Neural progenitor cell (in vitro differentiated cells): Measurements from ENCODE around the gene VAT1. TPM values are rescaled to one million over a fixed set of nuclear protein-coding genes. Genes with fewer than 3 reads are reported as not detected.
"Not testable (repeated sequence)": the region's sequence is repeated elsewhere in the genome, so short reads cannot be mapped to it uniquely, and the experiment has no call there.

Experiments used
- DNase-seq: peaks from one replicate; pipeline ENCODE4 v3.0.0-alpha.2; 2016; ENCODE audit warnings: low spot score
- H2AFZ ChIP-seq: fragments of 200-600 bp; sonication (generic); replicated peaks from 2 replicates; pipeline ENCODE4 v1.6.1; 2016; ENCODE audit warnings: antibody characterized with exemption
- H3F3A ChIP-seq: fragments of 200-600 bp; sonication (generic); 2 replicates; pipeline ENCODE4 v1.6.1; 2016; ENCODE audit warnings: antibody characterized with exemption, low read depth
- H3K27ac ChIP-seq: fragments of 200-600 bp; sonication (generic); 2 replicates; pipeline ENCODE4 v1.5.1; 2016; ENCODE audit warnings: mild to moderate bottlenecking
- H3K27me3 ChIP-seq: fragments of 200-600 bp; sonication (generic); 2 replicates; pipeline ENCODE4 v1.6.1; 2016; ENCODE audit warnings: mild to moderate bottlenecking, moderate library complexity
- H3K36me3 ChIP-seq: fragments of 200-600 bp; sonication (generic); 2 replicates; pipeline ENCODE4 v1.5.1; 2016
- H3K4me1 ChIP-seq: fragments of 200-600 bp; sonication (generic); 2 replicates; pipeline ENCODE4 v1.6.1; 2016; ENCODE audit warnings: mixed run types
- H3K4me2 ChIP-seq: fragments of 200-600 bp; sonication (generic); 2 replicates; pipeline ENCODE4 v1.6.1; 2016
- H3K4me3 ChIP-seq: fragments of 200-600 bp; sonication (generic); 2 replicates; pipeline ENCODE4 v1.5.1; 2016
- H3K79me2 ChIP-seq: fragments of 200-600 bp; sonication (generic); 2 replicates; pipeline ENCODE4 v1.6.1; 2016; ENCODE audit warnings: low read depth
- H3K9ac ChIP-seq: fragments of 200-600 bp; sonication (generic); 2 replicates; pipeline ENCODE4 v1.6.1; 2016
- H3K9me3 ChIP-seq: fragments of 200-600 bp; sonication (generic); 2 replicates; pipeline ENCODE4 v1.5.1; 2016; ENCODE audit warnings: low read depth
- H4K20me1 ChIP-seq: fragments of 200-600 bp; sonication (generic); 2 replicates; pipeline ENCODE4 v1.6.1; 2016; ENCODE audit warnings: low read depth
- H3K27ac Mint-ChIP-seq: 3 replicates; pipeline ENCODE4 v1.8.0; 2021; ENCODE audit warnings: mixed read lengths
- H3K27me3 Mint-ChIP-seq: 2 replicates; pipeline ENCODE4 v1.8.0; 2022; ENCODE audit warnings: low read depth, mild to moderate bottlenecking, inconsistent platforms, moderate library complexity, mixed read lengths; ENCODE audit not compliant: insufficient read depth
- H3K36me3 Mint-ChIP-seq: 3 replicates; pipeline ENCODE4 v1.8.0; 2021; ENCODE audit warnings: mixed read lengths
- H3K4me1 Mint-ChIP-seq: 3 replicates; pipeline ENCODE4 v1.8.0; 2021; ENCODE audit warnings: mixed read lengths
- H3K4me3 Mint-ChIP-seq: 3 replicates; pipeline ENCODE4 v1.8.0; 2021; ENCODE audit warnings: mild to moderate bottlenecking, moderate library complexity, mixed read lengths
- H3K9me3 Mint-ChIP-seq: 3 replicates; pipeline ENCODE4 v1.8.0; 2020; ENCODE audit warnings: mixed read lengths
- EZH2 ChIP-seq: fragments of 200-600 bp; sonication (generic); IDR thresholded peaks from 2 replicates; pipeline ENCODE4 v1.6.1; 2017; ENCODE audit warnings: antibody characterized with exemption, mild to moderate bottlenecking, moderate library complexity
- EZH2phosphoT487 ChIP-seq: fragments of 200-600 bp; sonication (generic); IDR thresholded peaks from 2 replicates; pipeline ENCODE4 v1.6.1; 2017; ENCODE audit warnings: antibody characterized with exemption
- total RNA-seq: library from RNA; depleted of rRNA; stranded (reverse); fragments of >200 nt; gene quantifications from 2 replicates; pipeline ENCODE4 v1.2.3, GENCODE V29; 2015; ENCODE audit warnings: low replicate concordance
- TF ChIP-seq, protein P1 (sequence below): fragments of 200-600 bp; sonication (generic); IDR thresholded peaks from 2 replicates; pipeline ENCODE4 v1.5.1; 2017; ENCODE audit warnings: antibody characterized with exemption, mild to moderate bottlenecking

Gene VAT1
- total RNA-seq, 1 donor from 2014 or later, result 94.7 TPM

DNA sequence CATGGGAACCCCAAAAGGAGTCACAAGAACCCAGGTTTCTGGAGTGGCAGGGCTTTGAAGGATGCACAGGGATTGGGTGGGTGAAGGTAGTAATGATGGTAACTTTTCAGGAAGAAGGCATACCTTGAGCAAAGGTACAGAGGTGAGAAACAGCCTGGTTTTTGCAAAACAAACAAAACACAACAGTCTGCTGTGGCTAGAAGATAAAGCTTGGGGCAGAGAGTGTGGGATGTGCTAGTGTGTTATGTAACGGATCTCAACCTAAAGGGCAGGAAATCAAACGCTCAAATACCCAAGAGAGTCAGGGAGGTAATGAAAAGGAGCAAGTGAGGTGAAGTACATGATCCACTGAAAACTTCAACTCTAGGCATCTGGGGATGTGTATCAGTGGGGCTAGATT, 46.9 kb downstream of the VAT1 start:
- Histone ChIP-seq H2AFZ (no peak overlapping the region), H3K27me3 (no peaks in the 10 kb centered on the region), H3K9me3 (no peaks in the 10 kb centered on the region), H3K4me1 (peaks cover 7% of the 10 kb centered on the region), H4K20me1 (no peaks in the 10 kb centered on the region), H3K36me3 (no peaks in the 10 kb centered on the region), H3K4me2 (no peak overlapping the region), H3K9ac (no peak overlapping the region), H3K4me3 (no peak overlapping the region), H3F3A (peaks cover 10% of the 10 kb centered on the region), H3K79me2 (no peaks in the 10 kb centered on the region), H3K27ac (no peak overlapping the region)
- Mint-ChIP-seq H3K36me3 (no peaks in the 10 kb centered on the region), H3K27ac (no peak overlapping the region), H3K4me3 (no peak overlapping the region), H3K27me3 (peaks cover 4% of the 10 kb centered on the region), H3K9me3 (no peaks in the 10 kb centered on the region), H3K4me1 (peaks cover 9% of the 10 kb centered on the region)
- no peak for DNase-seq
- TF ChIP-seq EZH2 (no peak), EZH2phosphoT487 (no peak)
- TF ChIP-seq, protein P1, sequence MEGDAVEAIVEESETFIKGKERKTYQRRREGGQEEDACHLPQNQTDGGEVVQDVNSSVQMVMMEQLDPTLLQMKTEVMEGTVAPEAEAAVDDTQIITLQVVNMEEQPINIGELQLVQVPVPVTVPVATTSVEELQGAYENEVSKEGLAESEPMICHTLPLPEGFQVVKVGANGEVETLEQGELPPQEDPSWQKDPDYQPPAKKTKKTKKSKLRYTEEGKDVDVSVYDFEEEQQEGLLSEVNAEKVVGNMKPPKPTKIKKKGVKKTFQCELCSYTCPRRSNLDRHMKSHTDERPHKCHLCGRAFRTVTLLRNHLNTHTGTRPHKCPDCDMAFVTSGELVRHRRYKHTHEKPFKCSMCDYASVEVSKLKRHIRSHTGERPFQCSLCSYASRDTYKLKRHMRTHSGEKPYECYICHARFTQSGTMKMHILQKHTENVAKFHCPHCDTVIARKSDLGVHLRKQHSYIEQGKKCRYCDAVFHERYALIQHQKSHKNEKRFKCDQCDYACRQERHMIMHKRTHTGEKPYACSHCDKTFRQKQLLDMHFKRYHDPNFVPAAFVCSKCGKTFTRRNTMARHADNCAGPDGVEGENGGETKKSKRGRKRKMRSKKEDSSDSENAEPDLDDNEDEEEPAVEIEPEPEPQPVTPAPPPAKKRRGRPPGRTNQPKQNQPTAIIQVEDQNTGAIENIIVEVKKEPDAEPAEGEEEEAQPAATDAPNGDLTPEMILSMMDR, result no peak

DNA sequence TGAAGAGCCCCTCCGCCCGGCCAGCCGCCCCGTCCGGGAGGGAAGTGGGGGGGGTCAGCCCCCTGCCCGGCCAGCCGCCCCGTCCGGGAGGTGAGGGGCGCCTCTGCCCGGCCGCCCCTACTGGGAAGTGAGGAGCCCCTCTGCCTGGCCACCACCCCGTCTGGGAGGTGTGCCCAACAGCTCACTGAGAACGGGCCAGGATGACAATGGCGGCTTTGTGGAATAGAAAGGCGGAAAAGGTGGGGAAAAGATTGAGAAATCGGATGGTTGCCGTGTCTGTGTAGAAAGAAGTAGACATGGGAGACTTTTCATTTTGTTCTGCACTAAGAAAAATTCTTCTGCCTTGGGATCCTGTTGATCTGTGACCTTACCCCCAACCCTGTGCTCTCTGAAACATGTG, 48.9 kb downstream of the VAT1 start:
- not testable (repeated sequence) for H3K79me2 ChIP-seq, H3K27ac ChIP-seq, H3K9ac ChIP-seq, DNase-seq, H3K4me3 ChIP-seq, H3K27ac Mint-ChIP-seq, H3K4me1 ChIP-seq, H3K36me3 ChIP-seq, H3K9me3 ChIP-seq, H3K36me3 Mint-ChIP-seq, H3K9me3 Mint-ChIP-seq, H3K4me2 ChIP-seq, H2AFZ ChIP-seq, H3F3A ChIP-seq, H3K27me3 Mint-ChIP-seq, H3K27me3 ChIP-seq, H3K4me3 Mint-ChIP-seq, H4K20me1 ChIP-seq, H3K4me1 Mint-ChIP-seq

DNA sequence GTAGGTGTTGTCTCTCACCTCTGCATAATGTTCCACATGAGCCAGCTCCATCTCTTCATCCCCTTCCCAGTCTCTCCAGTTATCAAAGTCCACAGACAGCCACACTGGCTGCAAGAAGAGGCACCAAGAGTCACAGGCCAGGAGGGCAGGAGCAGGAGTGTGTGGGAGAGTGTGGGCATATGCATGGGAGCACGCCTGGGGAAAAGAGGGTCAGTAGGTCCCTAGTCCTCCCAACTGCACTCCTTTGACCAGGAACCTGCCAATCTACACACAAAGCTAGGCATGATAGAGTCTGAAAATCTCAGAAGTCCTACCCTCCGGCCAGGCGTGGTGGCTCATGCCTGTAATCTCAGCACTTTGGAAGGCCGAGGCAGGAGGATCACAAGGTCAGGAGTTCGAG, 50.6 kb downstream of the VAT1 start:
- TF ChIP-seq, protein P1, result no peak
- no peak for TF ChIP-seq EZH2phosphoT487
- no peak for TF ChIP-seq EZH2
- DNase-seq, result no peak
- Mint-ChIP-seq H3K27ac (no peak overlapping the region), H3K9me3 (no peaks in the 10 kb centered on the region), H3K27me3 (no peaks in the 10 kb centered on the region), H3K36me3 (no peaks in the 10 kb centered on the region), H3K4me3 (no peak overlapping the region), H3K4me1 (no peaks in the 10 kb centered on the region)
- Histone ChIP-seq H3K27ac (no peak overlapping the region), H3F3A (peaks cover 15% of the 10 kb centered on the region), H3K4me1 (no peaks in the 10 kb centered on the region), H3K4me2 (no peak overlapping the region), H4K20me1 (no peaks in the 10 kb centered on the region), H3K9me3 (no peaks in the 10 kb centered on the region), H3K36me3 (no peaks in the 10 kb centered on the region), H2AFZ (no peak overlapping the region), H3K9ac (no peak overlapping the region), H3K4me3 (no peak overlapping the region), H3K79me2 (no peaks in the 10 kb centered on the region), H3K27me3 (no peaks in the 10 kb centered on the region)

DNA sequence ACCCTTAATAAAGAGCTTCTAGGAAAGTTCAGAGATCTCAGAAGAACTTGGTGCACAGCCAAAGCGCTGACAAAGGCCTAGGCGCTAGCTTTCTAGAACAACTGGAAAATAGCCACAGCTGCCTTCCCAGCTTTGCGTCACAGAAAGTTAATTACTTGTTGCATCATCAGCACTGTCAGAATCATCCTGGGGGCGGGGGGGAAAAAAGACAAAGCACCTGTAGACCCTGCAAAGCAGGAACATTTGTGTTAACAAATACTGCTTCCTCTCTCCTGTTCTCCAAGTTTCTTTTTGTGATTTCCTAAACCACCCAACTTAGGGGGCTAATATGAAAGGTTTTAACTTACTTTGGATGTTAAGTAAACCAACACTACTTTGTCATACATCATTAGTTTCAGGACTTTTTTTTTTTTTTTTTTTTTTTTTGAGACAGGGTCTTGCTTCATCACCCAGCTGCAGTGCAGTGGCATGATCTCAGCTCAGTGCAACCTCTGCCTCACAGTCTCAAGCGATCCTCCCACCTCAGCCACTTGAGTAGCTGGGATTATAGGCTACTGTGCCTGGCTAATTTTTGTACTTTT, 53.1 kb downstream of the VAT1 start:
- Histone ChIP-seq H3K36me3 (no peaks in the 10 kb centered on the region), H3K27me3 (no peaks in the 10 kb centered on the region), H3K4me1 (no peaks in the 10 kb centered on the region), H3K27ac (no peak overlapping the region), H3K4me3 (no peak overlapping the region), H3K9me3 (no peaks in the 10 kb centered on the region), H3K9ac (no peak overlapping the region), H3K79me2 (no peaks in the 10 kb centered on the region), H3F3A (peaks cover 27% of the 10 kb centered on the region), H3K4me2 (no peak overlapping the region), H4K20me1 (no peaks in the 10 kb centered on the region), H2AFZ (no peak overlapping the region)
- TF ChIP-seq, protein P1, result no peak
- TF ChIP-seq EZH2 (no peak), EZH2phosphoT487 (no peak)
- Mint-ChIP-seq H3K36me3 (no peaks in the 10 kb centered on the region), H3K4me1 (peaks cover 6% of the 10 kb centered on the region), H3K4me3 (no peak overlapping the region), H3K9me3 (no peaks in the 10 kb centered on the region), H3K27ac (no peak overlapping the region), H3K27me3 (peaks cover 2% of the 10 kb centered on the region)
- DNase-seq, result no peak
